Activated T-helper 1 cell treated with Interleukin-2 at 50 U/mL for 16 hours (primary cell): ENCODE measurements around the gene RAD51B.
A peak's percentile ranks its signal among the peaks of the same experiment; 100 is the strongest.
"Not testable (repeated sequence)": the region's sequence is repeated elsewhere in the genome, so short reads cannot be mapped to it uniquely, and the experiment has no call there.

ENCODE experiments used
- DNase-seq: peaks from one replicate; pipeline ENCODE4 v3.0.0-alpha.2; 2020; ENCODE audit warnings: low read depth

RAD51B gene

GRCh38 chr14:67819563-67820421 is at the start of gene RAD51B:
Gene RAD51B, plus strand, starts transcription at chr14:67819779.
- DNase-seq, result peak; percentile 71

- no peak for DNase-seq
These were observed 45.7 kb upstream of the RAD51B start for GRCh38 chr14:67773844-67774377.

GRCh38 chr14:67776653-67777322 is 42.8 kb upstream of the RAD51B start:
- no peak for DNase-seq

DNA sequence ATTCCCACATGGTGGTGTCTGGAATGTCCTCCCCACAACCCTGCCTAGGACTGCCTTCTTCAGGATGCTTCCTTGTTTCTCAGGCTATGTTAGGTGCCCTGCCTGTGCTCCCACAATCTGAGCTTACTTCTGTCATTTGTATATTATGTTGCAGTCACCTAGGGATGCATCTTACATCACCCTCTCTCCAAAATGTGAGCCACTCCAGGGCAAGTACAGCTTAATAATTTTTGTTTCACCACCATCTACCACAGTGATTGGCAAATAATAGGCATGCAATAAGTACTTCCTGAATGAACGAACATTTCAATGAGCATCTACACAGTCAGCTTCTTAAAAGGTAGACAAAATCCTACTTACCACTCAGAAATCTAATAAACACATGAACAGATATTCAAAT is 40.8 kb upstream of the RAD51B start:
- DNase-seq, result no peak

GRCh38 chr14:67782090-67782489 is 37.5 kb upstream of the RAD51B start:
- DNase-seq, result no peak

GRCh38 chr14:67784244-67784823 is 35.2 kb upstream of the RAD51B start:
- DNase-seq, result no peak

DNA sequence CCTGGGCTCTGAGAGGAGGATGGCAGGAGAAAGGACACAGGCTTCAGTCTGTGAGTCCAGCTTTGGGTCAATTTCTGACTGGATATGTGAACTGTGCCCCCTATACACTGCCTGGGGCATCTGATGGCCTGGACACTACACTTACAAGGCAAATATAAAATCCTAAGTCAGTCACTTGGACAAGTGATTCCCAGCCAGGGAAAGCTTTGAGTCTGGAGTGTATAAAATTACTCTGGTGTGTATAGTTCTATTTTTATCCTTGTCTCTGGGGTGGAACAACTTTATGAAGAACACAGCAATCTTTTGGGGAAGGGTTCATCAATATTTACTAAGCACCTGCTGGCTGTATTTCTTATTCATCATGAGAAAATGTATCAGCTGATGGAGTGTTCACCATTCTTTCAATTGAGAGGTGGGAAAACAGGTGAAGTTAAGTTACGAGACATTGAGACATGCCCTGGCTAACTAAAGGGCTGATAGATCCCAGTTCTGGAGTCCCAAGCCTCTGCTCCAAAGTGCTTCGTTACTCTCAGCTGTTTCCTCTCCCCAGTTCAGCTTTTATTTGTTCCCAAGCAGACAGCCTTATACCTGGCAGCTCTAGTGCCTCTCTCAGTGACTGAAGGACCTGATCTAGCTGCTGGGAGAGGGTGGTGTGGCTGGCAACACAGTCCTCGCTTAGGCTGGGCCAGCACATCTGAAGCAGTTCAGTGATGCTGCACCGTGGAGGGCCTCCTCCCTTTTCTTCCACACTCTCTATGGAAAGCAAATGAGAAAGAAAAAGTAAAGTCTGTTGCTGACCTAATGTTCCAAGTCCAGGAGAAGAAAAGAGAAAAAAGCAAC is 34.1 kb upstream of the RAD51B start:
- no peak for DNase-seq

DNA sequence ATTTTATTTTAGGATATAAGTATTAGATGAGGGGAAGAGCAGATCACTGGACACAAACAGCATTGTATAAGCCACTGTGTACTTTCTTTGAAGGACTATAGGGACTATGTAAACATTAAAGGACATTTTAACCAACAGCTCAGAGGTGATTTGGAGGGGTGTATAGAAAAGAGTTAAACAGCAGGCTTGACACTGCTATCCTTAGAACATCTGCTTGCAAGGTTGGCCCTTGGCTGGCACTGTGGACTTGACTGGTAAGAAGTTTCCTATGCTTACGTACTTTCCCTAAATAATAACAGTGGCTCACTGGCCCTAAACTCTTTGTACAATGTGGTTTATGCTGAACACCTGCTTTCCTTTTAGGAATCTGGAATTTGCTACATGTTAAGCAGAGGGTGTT is 31.9 kb upstream of the RAD51B start:
- no peak for DNase-seq

DNA sequence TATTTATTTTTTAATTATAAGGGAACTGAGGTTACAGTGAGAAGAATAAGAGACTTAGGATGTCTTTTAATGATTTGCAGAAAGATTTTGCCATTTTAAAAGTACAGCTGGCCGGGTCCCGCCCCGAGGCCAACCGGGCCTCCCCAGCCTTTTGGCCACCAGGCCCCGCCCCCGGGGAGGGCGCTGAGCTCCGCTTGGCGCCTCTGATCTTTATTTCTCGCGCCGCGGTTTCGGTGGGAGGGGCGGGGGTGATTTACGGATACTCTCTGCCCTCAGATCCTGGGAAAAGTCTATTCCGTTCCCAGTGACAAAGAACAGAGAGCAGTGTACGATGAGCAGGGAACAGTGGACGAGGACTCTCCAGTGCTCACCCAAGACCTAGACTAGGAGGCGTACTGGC is 20.8 kb upstream of the RAD51B start:
- DNase-seq, result no peak

- DNase-seq, result no peak
These were observed 18.8 kb upstream of the RAD51B start for GRCh38 chr14:67800743-67801142.

- no peak for DNase-seq
These were observed 13.3 kb upstream of the RAD51B start for GRCh38 chr14:67806246-67806645.

- no peak for DNase-seq
These were observed 4.8 kb upstream of the RAD51B start for GRCh38 chr14:67814821-67815220.

DNA sequence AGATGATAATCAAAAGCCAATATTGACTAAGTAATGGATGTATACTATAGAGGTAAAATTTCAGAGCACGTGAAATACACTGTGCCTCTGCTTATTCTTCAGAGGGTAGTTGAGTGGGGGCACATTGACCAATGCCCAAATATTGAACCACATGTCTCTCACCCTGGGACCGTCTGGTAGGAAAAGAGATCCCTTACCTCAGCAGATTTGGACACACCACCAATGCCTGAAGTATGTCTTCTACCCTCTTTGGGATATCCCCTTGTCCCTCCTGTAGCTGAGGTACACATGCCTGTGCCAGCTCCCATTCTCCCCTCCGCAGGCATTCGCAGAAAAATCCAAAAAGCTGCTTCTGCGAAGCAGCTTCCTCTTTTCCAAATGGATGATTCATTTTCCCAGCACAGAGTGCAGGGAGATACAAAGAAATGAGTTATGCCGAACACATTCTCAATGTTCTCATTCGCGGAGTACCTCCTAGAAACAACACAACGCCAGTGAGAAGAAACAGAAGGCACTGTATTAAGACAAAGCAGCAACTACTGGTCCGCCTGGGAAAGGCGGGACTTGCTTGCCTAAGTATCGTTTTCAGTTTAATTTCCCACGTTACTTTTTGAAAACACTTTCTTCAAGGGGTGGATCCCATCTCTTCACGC is 3.9 kb upstream of the RAD51B start:
- DNase-seq, result no peak

DNA sequence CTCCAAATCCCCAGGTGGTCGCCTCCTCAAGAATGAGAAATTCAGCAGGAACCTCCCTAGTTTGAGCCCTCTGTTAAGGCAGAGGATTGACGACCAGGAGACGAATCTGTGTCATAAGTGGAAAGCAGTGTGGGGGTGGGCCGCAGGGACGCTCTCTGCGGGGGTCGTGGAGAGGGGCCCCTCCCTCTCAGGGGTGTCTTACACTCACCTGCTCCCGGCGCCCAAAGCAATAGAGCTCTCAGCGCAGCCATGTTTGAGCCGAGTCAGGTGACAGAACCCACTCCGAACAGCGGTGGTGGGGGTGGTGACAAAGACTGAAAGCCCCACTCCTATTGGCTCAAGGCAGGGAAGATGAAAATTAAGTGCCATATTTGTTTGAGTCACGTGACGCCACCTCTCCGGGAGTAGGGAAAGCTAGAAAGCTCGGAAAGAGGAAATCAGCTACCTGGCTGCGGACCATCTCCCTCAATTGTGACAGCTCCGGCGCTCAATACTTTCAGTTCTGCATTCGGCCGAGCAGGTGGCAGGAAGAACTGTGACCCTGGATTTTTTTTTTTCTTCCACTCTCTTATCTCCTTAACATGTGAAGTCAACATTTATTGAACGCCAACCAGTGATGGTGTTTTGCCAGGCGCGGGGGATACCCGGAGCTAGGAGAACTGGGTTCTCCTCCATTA is 3.1 kb upstream of the RAD51B start, which contains the start of gene ZFYVE26:
Gene ZFYVE26, minus strand, starts transcription at position 265 of the 677 bp plus-strand sequence. CDS start 627 bp downstream, outside the sequence.
- peak; percentile 79 for DNase-seq

DNA sequence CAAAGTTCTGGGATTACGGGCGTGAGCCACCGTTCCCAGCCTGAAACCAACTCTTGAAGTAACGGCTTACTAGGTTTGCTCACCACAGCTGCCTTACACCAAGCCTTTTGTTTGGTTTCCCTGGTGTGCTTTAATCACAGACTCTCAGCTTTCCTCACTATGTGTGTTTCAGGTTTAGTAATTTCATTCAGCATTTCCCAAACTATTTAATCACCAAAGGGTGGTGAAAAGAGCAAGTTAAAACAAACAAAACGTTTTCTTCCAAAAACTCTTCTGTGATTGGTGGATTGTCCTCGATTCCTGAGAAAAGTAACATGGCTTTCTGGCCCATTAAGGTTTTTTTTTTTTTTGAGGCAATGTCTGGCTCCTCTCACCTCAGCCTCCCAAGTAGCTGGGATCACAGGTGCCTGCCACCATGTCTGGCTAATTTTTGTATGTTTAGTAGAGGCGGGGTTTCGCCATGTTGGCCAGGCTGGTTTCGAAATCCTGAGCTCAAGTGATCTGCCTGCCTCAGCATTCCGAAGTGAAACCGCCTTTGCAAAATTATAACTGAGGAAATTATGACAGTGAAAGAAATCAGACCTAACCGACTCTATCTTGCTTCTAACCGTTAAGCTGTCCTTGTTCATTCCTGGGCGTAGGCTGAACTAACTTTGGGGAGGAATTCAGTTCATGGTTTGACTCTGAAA is 1.7 kb upstream of the RAD51B start:
- DNase-seq, result no peak

GRCh38 chr14:67818476-67818875 is 1.1 kb upstream of the RAD51B start:
- not testable (repeated sequence) for DNase-seq

GRCh38 chr14:67820428-67820971 is 921 bp downstream of the RAD51B start:
- DNase-seq, result no peak

GRCh38 chr14:67821121-67821520 is 1.5 kb downstream of the RAD51B start:
- DNase-seq, result no peak

- DNase-seq, result no peak
These were observed 11.5 kb downstream of the RAD51B start for GRCh38 chr14:67831113-67831512.

DNA sequence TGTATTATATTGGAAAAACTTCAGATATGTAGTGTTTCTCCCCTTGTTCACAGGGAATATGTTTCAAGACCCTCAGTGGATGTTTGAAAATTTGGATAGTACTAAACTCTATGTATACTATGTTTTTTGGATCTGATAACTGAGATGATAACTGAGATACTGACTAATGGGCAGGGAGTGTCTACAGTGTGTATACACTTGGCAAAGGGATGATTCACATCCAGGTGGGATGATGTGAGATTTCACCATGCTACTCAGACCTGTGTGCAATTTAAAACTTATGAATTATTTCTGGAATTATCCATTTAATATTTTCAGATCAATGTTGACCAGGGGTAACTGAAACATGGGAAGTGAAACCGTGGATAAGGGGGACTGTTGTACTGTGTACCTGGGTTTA is 13.8 kb downstream of the RAD51B start:
- no peak for DNase-seq
